Stimulated activated CD8-positive, alpha-beta memory T cell treated with anti-CD3 and anti-CD28 coated beads, Interleukin-12 subunit alpha, Interleukin-12 subunit beta, amount 100 ng/mL, for 24 hours (primary cell): ENCODE results near the gene SEZ6L.

ENCODE experiments used
- DNase-seq: peaks from one replicate; pipeline ENCODE4 v3.0.0-alpha.2; 2020; ENCODE audit errors: extremely low read depth

SEZ6L gene

DNA sequence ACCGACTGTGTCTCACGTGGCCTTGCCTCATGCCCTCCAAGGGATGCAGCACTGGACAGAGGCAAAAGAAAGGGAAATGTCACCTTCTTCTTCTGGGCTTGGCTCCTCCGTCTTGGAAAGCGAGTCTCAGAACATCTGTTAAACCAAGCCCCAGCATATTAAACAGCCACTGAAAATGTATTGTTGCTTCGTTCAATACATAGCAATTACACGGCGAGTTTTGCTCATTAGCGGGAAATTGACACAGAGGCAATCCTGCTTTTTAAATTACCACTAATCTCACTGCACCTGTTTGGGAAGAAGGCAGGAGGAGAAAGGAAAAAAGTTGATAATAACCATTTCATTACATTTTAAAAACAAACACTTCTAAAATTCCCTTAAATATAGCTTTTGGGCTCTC is 72.1 kb downstream of the SEZ6L start:
- no peak for DNase-seq

DNA sequence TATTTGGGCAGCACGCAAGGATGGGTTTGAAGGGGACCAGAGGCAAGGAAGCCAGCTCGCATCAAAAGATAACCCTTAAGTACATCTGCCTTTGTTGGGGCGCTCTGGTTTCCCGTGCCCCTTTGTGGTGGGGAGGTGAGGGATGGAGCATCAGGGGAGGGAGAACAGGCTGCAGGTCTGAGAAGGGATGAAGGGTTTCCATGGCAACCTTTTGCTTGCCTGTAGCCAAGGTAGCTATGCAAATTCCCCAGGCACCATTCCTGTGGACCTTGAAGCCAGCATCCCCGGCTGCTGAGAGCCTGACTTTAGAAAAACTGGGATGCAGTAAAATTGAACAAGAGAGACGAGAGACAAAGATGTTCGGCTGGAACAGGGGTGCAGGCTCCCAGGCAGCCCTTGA is 75.7 kb downstream of the SEZ6L start:
- DNase-seq = no peak

DNA sequence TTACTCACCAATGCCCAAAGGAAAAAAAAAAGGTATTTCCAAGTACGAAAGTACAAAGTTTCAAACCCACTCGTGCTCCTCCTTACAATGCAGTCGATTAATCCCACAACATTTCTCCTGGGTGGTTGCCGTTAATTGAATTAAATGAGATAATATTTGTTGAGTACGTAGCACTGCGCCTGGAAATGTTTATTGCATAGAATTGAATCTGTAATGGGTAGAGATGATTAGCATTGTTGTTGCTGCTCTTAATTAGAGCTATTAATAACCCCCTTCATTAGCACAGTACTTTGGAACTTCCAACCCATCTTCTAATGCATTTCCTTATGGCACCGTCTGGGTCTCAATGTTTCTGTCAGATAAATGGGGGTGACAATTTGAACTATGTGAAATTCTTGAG is 77.3 kb downstream of the SEZ6L start:
- DNase-seq = no peak

DNA sequence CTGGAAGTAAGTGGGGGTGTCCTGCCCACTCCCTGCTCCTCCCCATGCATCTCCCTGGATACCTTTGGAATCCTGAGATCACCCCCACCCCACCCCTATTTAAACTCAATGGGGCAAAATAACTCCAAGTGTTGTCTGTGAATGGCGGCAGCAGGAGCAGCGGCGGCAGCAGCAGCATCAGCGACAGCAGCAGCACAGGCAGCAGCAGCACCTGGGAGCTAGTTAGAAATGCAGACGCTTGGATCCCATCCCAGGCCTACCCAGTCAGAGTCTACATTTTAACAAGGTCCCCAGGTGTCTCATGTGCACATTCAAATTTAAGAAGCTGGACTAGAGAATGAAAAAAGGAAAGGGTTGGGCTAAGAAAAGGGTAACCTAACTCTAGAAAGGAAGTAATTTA is 82.6 kb downstream of the SEZ6L start:
- DNase-seq = no peak

DNA sequence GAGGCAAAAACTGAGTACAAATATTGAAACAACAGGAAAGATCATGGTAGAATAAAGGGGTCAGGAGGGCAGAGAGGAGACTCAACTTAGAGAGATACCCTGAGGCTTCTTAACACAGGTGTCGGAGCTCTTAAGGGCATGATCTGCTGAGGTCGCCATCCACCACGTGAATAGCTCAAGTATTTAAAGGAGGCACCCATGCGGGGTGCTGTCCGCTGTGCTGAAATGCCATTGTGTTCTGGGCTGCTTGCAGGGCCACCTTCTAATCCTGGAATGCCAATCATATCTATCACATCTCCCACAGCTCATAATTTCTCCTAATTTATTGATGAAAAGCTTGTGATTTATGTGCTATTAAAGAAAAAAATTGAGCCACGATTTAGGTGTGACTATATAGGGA is 90.2 kb downstream of the SEZ6L start:
- DNase-seq = no peak

DNA sequence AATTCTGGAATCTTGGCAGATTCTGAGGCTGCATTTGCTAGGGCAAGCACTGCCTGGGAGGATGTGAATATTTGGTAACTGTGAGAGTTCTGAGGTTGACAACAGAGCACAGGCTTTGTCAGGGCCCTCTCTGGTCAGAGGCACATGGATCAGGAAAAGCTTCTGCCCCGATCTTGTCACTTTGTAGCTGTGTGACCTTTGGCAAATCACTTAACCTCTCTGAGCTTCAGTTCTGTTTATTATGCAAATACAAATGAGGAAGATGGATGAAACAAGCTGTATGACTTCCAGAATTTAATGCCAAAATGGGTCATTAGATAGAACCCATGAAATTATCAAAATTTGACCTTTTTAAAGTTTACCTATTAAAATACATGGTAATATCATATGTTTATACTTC is 94.9 kb downstream of the SEZ6L start:
- no peak for DNase-seq

DNA sequence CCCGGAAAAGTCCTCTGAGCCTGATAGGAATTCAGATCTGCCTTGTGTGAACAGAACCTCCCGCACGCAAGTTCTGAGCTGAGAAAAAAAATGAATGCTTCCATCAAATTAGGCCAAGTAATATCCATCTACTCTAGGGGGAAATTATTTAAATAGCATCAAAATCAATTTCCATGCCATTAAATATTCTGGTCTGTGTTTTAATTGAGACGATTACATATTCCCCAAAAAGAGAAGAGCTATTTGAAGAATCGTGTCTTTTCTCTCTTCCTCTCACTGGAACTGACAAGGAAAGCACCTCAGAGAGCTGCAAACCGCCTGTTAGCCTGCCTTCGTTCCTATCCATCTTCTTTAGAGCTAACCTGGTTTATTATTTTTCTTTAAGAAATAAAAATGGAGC is 96.0 kb downstream of the SEZ6L start:
- no peak for DNase-seq

DNA sequence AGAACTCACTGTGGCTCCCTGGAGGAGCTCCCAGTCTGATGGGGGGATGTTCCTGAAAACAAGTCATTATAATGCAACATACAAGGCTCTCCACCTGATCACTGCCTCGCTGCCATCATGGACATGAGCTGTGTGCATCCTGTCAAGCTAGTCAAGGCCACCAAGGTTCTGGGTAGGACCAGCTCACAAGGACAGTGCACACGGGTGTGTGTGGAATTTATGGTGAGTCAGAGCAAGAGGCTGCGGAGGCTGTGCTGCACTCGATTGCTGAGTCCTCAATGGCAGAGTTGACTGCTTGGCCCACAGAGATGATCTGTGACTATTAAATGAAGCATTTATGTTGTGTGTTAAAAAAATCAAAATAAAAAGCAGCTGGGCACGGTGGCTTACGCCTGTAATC is 96.6 kb downstream of the SEZ6L start:
- no peak for DNase-seq

DNA sequence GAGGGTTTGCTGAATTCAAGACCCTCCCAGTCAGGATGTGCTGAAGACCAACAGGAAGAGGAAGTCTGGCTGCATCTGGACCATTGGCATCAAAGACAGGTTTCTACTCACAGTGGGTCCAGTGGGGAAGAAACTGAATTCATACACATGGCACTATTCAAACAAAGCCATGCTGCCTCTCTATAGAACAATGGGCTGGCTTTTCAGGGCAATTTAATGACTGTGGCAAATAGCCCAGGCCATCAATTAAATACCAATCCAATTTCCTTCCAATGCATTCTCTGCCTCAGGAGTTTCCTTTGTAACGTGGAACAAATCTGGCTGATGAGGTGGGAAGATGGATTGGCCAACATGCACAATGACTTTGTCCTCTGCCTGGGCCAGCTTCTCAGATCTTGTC is 98.6 kb downstream of the SEZ6L start:
- DNase-seq = no peak

DNA sequence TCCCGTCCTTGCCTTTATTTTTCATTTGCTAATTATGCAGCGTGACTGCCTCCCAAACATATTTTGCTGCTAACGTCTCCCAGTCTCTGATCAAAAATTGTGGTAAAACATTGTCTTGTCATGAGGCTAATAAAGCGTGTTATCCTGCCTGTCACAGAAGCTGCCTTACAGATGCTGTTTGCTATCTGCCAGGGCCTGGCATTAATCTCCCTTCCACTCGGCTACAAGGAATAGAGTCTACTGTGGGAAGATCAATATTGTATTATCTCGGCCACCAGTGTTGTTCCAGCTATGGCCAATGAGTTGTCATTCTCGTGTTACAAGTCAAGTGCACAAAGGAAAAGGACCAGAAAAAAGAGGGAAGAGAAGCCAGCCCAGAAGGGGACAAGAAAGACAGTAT is 100.3 kb downstream of the SEZ6L start:
- no peak for DNase-seq

DNA sequence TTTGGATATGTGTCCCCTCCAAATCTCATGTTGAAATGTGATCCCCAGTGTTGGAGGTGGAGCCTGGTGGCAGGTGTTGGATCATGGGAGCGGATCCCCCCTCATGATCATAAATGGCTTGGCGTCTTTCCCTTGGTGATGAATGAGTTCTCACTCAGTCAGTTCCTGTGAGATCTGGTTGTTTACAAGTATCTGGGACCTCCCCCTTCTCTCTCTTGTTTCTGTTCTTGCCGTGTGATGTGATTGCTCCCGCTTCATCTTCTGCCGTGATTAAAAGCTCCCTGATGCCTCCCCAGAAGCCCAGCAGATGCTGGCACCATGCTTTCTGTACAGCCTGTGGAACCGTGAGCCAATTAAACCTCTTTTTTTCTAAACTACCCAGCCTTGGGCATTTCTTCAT is 102.2 kb downstream of the SEZ6L start:
- no peak for DNase-seq

DNA sequence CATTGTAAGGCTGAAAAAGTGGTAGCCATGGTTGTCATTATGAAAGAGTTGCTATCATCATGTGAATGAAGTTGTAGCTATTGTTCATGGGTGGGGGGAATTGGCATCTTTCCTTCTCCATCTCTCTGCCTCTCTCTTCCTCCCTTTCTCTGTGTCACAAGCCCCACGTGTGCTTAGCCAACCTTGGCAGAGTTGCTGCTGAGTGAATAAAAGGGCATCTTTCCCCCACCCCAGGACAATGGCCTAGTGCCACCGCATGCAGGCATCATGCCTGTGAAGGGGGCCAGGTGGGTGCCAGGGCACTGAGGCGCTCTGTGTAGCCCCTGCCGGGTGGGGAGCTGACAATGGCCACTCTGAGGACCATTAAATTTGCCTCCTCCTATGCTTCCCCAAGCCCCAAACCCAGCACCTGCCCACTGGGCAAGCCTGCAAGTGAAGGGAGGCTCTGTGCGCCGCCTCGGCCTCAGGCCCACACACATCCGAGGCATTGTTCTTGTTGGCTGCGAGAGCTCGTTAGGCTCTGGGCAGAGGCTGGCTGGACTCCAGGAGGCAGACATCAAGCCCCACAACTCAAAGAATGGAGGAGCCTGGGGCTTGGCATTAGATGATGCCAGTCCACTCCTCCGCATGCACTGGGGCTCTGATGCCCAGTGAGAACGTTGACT is 103.9 kb downstream of the SEZ6L start:
- DNase-seq = no peak

DNA sequence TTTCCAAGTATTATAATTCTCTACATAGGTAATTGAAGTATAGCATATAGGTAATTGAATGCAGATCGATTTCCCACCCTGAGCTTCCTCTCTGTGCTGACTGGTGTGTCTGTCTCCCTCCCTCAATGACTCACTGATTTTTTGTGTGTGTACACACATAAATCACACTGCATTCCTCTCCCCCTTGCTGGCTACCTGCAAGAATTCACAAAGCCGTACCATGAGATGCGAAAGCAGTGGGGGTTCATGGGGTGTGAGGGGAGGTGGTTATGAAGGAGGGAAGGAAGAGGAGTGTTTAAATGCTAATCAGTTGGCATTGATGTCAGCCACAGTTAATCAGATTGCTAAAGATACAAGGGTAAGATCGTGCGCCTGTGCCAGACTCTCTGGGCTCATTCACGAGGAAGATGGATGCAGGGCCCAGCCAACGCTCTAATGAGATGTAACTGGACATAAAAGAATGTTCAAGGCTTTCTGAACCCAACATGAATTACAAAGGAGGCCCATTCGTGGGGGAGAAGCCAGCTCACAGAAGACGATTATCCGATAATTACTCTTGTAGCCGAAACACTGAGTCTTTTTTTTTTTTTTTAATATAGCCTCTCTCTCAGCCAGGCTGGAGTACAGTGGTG is 107.4 kb downstream of the SEZ6L start:
- DNase-seq = no peak

DNA sequence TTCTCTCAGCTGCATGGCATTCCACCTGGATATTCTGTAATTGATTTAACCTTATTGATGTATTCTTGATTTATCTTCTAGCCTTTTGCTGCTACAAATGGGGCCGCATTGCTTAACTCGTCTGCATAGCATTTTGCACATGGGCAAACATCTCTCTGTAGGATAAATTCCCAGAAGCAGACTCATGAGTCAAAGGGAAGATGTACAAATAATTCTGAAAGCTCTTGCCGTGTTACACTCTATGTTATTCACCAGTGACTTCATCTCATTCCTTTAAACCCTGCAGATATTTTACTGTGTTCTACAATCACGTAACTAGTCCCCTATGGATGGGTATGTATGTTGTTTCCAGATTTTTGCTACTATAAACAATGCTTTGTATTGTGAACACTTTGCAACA is 112.7 kb downstream of the SEZ6L start:
- no peak for DNase-seq

DNA sequence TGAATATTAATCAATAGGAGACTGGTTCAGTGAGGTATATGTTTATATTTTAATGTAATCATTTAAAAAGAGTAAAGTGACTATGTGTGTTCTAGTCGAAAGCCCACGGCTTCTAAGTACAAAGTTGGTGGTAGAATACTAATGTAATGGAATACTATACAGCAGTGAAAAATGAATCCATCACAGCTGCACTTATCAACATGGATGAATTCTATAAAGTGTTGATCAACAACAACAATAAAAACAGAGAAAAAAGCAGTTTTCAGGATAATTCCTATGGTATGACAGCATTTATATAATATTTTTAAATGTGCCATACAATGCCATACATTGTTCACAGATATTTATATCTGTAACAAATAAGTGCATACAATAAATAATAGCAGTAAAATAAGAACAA is 114.1 kb downstream of the SEZ6L start:
- DNase-seq = no peak

DNA sequence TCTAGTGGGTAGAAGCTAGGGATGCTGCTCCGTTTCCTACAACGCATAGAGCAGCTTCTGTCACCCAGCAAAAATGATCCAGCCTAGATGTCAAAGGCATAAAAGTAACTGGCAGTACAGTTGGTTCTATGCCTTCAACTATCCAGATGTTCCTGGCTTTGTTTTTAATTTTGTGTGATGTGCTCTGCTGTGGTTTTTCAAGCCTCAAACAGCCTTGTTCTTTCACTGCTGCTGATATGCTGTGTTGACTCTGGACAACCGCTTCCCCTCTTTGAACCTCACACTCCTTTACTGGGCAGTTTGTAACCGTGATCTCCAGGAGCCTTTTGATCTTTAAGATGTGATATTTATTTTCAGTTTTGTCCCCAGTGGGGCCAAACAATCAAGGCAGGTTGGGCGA is 116.4 kb downstream of the SEZ6L start:
- no peak for DNase-seq

DNA sequence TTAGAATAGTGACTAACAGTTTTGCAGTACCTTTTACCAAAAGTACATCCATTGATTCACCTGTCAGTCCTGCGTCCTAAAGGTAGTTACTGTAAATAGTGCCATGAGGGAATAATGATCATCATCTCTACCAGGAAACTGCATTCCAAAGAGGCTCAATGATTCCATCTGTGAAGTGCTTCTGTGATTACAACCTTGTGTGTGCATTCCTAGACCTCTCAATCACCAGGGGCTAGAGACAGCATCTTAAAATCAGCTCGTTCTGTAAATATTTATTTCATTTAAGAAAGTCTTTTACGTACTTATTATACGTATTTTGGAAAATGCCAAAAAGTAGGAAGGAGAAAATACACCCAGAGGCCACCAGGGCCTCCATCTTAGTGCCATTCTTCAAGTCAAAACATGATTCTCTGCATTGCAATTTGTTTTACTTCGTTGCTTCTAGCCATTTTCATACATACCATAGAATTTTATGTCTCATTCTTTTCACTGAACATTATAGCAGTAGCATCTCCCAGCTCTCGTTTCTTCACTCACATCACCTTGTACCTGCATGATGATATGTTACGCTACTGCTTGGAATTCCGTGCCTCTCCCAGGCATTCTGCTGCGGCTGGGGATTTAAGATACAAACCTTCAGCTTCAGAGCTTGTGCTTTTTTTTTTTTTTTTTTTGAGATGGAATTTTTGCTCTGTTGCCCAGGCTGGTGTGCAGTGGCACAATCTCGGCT is 117.0 kb downstream of the SEZ6L start:
- no peak for DNase-seq

DNA sequence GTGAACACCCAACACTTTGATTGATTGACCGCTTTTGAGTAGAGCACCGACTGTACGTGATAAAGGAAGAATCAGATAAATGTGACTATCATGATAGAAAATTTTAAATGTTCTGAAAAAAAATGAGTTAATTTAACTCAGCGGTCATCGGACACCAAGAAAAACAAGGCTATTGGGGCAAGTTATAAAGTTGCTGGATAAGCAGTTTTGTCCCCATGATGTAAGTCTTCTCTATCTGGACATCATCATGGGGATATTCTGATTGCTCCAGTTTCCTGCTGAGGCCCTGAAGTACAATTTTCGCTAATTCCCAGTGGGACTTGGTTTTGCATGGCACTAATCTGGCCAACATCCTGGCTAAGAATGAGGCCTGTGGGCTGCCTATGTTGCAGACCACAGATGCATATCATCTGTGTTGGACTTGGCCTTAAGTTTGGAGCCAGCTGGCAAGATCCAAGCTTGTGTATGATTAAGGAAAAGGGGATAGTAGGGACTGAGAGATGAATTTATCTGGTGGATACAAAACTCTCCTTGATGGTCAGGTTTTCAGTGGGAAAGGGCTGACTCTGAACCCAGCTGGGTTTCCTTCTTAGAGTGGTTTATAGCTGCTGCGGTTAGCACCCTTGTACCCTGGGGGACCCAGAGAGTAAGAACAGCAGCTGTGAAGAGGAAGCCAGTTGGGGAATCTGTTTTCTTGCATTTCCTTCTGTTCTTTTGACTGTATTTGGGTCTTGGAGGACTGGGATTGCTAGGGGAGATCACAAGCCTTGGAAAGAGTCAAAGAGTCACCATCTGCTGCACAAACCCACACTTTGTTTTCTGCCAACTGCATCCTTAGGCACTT is 118.3 kb downstream of the SEZ6L start:
- no peak for DNase-seq

DNA sequence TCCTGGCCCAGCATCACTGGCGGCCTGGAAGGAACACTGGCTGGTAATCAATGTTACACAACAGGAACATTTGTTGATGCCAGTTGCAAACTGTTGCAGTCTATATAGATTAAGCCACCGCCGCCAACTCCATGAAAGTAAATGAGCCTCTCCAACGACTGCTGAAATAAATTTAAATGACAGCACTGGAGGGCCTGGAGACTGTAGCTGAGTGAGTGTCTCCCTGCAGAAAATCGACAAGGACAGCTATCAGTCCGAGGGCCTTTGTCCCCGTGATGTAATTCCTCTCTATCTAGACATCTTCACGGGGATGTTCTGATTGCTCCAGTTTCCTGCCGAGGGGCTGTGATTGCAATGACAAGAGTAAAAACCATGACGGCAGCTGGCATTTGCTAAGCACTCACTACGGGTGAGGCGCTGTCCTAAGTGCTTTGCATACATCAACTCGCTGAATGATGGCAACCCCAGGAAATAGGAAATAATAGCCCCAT is 120.4 kb downstream of the SEZ6L start:
- DNase-seq = no peak

DNA sequence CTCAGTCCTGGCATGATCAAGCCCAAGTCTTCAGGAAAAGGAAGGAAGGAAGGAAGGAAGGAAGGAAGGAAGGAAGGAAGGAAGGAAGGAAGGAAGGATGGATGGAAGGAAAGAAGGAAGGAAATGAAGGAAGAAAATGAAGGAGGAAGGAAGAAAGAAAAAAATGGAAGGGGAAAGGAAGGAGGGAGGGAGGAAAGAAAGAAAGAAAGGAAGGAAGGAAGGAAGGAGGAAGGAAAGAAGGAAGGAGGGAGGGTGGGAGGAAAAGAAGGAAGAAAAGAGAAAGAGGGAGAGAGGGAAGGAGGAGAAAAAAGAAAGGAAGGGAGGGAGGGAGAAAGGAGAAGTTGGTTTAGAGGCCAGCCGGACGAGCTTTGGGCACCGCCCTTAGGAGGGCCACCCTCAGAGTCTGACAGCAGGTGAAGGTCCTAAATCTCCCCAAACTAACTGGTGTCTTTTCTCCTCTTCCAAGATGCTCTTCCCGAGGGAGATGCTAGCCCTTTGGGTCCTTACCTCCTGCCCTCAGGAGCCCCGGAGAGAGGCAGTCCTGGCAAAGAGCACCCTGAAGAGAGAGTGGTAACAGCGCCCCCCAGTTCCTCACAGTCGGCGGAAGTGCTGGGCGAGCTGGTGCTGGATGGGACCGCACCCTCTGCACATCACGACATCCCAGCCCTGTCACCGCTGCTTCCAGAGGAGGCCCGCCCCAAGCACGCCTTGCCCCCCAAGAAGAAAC is 122.8 kb downstream of the SEZ6L start:
- DNase-seq = no peak

DNA sequence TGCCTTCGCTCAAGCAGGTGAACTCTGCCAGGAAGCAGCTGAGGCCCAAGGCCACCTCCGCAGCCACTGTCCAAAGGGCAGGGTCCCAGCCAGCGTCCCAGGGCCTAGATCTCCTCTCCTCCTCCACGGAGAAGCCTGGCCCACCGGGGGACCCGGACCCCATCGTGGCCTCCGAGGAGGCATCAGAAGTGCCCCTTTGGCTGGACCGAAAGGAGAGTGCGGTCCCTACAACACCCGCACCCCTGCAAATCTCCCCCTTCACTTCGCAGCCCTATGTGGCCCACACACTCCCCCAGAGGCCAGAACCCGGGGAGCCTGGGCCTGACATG is 123.4 kb downstream of the SEZ6L start:
- no peak for DNase-seq
